A549 (cell line): ENCODE measurements around the gene OR4F6. TPM values are rescaled to one million over a fixed set of nuclear protein-coding genes. Genes with fewer than 3 reads are reported as not detected.

Source experiments
- ATAC-seq, 2 experiments: fragments of 200-7000 bp in 1 of 2; fragments of >200 bp in 1 of 2; cut with Nextera tagmentation in 1 of 2; cut with Tn5 transposase in 1 of 2; 3 replicates each; pipeline versions ENCODE4 v1.8.0 to v1.9.1; 2018 to 2020; ENCODE audit warnings: mild to moderate bottlenecking in 1 of 2, moderate library complexity in 1 of 2
- CTCF ChIA-PET: fragments of 300-600 bp; sonication (Branson Sonifier 250); formaldehyde crosslinking; extraction: SDS; loops from one replicate; lab custom pipeline; 2021; ENCODE audit warnings: antibody characterized with exemption, inconsistent platforms; lab: Yijun Ruan, JAX
- POLR2A ChIA-PET: fragments of 350-600 bp; formaldehyde crosslinking; extraction: SDS; loops from one replicate; lab custom pipeline; 2021; ENCODE audit warnings: antibody characterized with exemption, inconsistent platforms; lab: Yijun Ruan, JAX
- DNase-seq, 2 experiments: peaks; one replicate each; pipeline versions ENCODE4 v3.0.0 to v3.0.0-alpha.2; 2011 to 2016; ENCODE audit warnings: low read depth in 1 of 2, low spot score in 1 of 2
- FAIRE-seq: peaks from 2 replicates; lab custom pipeline; 2011; peaks lifted over from hg19 to GRCh38; lab: Jason Lieb, UNC
- H3K27ac ChIP-seq, 2 experiments: fragments of >200 bp; sonication (Bioruptor Twin); formaldehyde crosslinking; 3 replicates each; pipeline ENCODE4 v1.5.1; 2016 to 2017
- H3K4me1 ChIP-seq: fragments of >200 bp; sonication (Bioruptor Twin); formaldehyde crosslinking; 3 replicates; pipeline ENCODE4 v1.6.1; 2016
- H3K4me2 ChIP-seq: fragments of >200 bp; sonication (Bioruptor Twin); formaldehyde crosslinking; 3 replicates; pipeline ENCODE4 v1.6.1; 2016
- H3K4me3 ChIP-seq: fragments of >200 bp; sonication (Bioruptor Twin); formaldehyde crosslinking; 3 replicates; pipeline ENCODE4 v1.5.1; 2016
- H3K9me3 ChIP-seq: fragments of >200 bp; sonication (Bioruptor Twin); formaldehyde crosslinking; 3 replicates; pipeline ENCODE4 v1.6.1; 2016
- ATOH8 ChIP-seq: fragments of 250-450 bp; sonication (Bioruptor Pico); IDR thresholded peaks from 2 replicates; pipeline ENCODE4 v1.5.0; 2020; ENCODE audit warnings: low read depth, mild to moderate bottlenecking, moderate library complexity
- BCL3 ChIP-seq: fragments of >200 bp; sonication (Bioruptor Twin); formaldehyde crosslinking; IDR thresholded peaks from 3 replicates; pipeline ENCODE4 v1.6.1; 2016
- CBX8 ChIP-seq: fragments of 200-600 bp; sonication (generic); IDR thresholded peaks from 2 replicates; pipeline ENCODE4 v1.6.1; 2016
- CHD4 ChIP-seq: fragments of 200-600 bp; sonication (generic); IDR thresholded peaks from 2 replicates; pipeline ENCODE4 v1.6.1; 2016; ENCODE audit warnings: antibody characterized with exemption, mild to moderate bottlenecking, borderline replicate concordance
- CTCF ChIP-seq: fragments of >200 bp; sonication (Bioruptor Twin); formaldehyde crosslinking; IDR thresholded peaks from 3 replicates; pipeline ENCODE4 v1.5.1; 2016
- ELK1 ChIP-seq: fragments of 150-350 bp; IDR thresholded peaks from 2 replicates; pipeline ENCODE4 v1.6.1; 2014; ENCODE audit warnings: low read depth, mild to moderate bottlenecking, low read length
- EP300 ChIP-seq, 2 experiments: fragments of >200 bp; sonication (Bioruptor Twin); formaldehyde crosslinking; IDR thresholded peaks; 2 replicates in 1 of 2; 3 replicates in 1 of 2; pipeline ENCODE4 v1.6.1; 2016 to 2017
- ESRRA ChIP-seq: fragments of 150-350 bp; IDR thresholded peaks from 2 replicates; pipeline ENCODE4 v1.6.1; 2014; ENCODE audit warnings: mild to moderate bottlenecking, low read length, borderline replicate concordance
- FOSB ChIP-seq: fragments of 250-450 bp; sonication (Bioruptor Pico); IDR thresholded peaks from 2 replicates; pipeline ENCODE4 v1.5.0; 2020; ENCODE audit warnings: mild to moderate bottlenecking, moderate library complexity
- FOSL2 ChIP-seq, 2 experiments: fragments of 450-650 bp in 1 of 2; fragments of >200 bp in 1 of 2; sonication (Bioruptor Twin) in 1 of 2; formaldehyde crosslinking; IDR thresholded peaks; 2 replicates each; pipeline versions ENCODE4 v1.5.0 to v1.6.1; 2016 to 2020; ENCODE audit warnings: mild to moderate bottlenecking in 1 of 2, moderate library complexity in 1 of 2
- GATA3 ChIP-seq: IDR thresholded peaks from 2 replicates; pipeline ENCODE4 v1.6.1; 2012; ENCODE audit warnings: borderline replicate concordance
- HES2 ChIP-seq: fragments of >200 bp; sonication (Bioruptor Twin); formaldehyde crosslinking; IDR thresholded peaks from 2 replicates; pipeline ENCODE4 v1.6.1; 2016
- HOXA7 ChIP-seq: fragments of 250-450 bp; sonication (Bioruptor Pico); IDR thresholded peaks from 2 replicates; pipeline ENCODE4 v1.5.0; 2020; ENCODE audit warnings: mild to moderate bottlenecking, moderate library complexity
- JUN ChIP-seq, 2 experiments: fragments of >200 bp; sonication (Bioruptor Twin); formaldehyde crosslinking; IDR thresholded peaks; 2 replicates in 1 of 2; 3 replicates in 1 of 2; pipeline ENCODE4 v1.6.1; 2016 to 2017
- KDM5A ChIP-seq: fragments of 200-600 bp; sonication (generic); IDR thresholded peaks from 2 replicates; pipeline ENCODE4 v1.6.1; 2016; ENCODE audit warnings: antibody characterized with exemption, mild to moderate bottlenecking
- MAFK ChIP-seq: fragments of 450-650 bp; IDR thresholded peaks from 2 replicates; pipeline ENCODE4 v1.6.1; 2014; ENCODE audit not compliant: partially characterized antibody
- MAZ ChIP-seq: fragments of 150-350 bp; IDR thresholded peaks from 2 replicates; pipeline ENCODE4 v1.6.1; 2014; ENCODE audit warnings: antibody characterized with exemption, low read depth, low read length, borderline replicate concordance
- MYC ChIP-seq: IDR thresholded peaks from 2 replicates; pipeline ENCODE4 v1.6.1; 2012; ENCODE audit warnings: mild to moderate bottlenecking, inconsistent platforms, low read length, improper control_type of control experiment, borderline replicate concordance
- NFE2L2 ChIP-seq: fragments of 150-350 bp; conservative IDR thresholded peaks from 2 replicates; pipeline ENCODE4 v1.6.1; 2014; ENCODE audit warnings: low read length
- PHF8 ChIP-seq: fragments of 200-600 bp; sonication (generic); IDR thresholded peaks from 2 replicates; pipeline ENCODE4 v1.6.1; 2016; ENCODE audit warnings: low read depth, mild to moderate bottlenecking, antibody characterized with exemption, moderate library complexity, borderline replicate concordance
- POLR2A ChIP-seq: IDR thresholded peaks from 2 replicates; pipeline ENCODE4 v1.6.1; 2012; ENCODE audit warnings: mild to moderate bottlenecking, low read length
- TP53 ChIP-seq: fragments of 250-450 bp; sonication (Bioruptor Pico); IDR thresholded peaks from 2 replicates; pipeline ENCODE4 v1.5.0; 2021; ENCODE audit warnings: mild to moderate bottlenecking, moderate library complexity
- ZSCAN20 ChIP-seq: fragments of 250-450 bp; sonication (Bioruptor Pico); IDR thresholded peaks from 2 replicates; pipeline ENCODE4 v1.8.0; 2022; ENCODE audit warnings: mild to moderate bottlenecking, moderate library complexity
- WGBS: methylation state at CpG from one replicate; pipeline ENCODE4 v1.1.6; 2017; ENCODE audit errors: missing lambda C conversion rate; 5-methylcytosine and 5-hydroxymethylcytosine counted together
- polyA plus RNA-seq, 4 experiments: library from polyadenylated mRNA; depleted of rRNA in 3 of 4; stranded (reverse); fragments of >200 nt; fragmentation: RNase III in 1 of 4; extraction: RNeasy Plus Mini Kit Qiagen cat#74134 plus additional on column Dnase treatment in 1 of 4; gene quantifications; 2 replicates in 3 of 4; 3 replicates in 1 of 4; pipeline ENCODE4 v1.2.3, GENCODE V29; 2011 to 2017

OR4F6 gene
- polyA plus RNA-seq, 2 of the 4 experiments (the other 2 are of a cell fraction), result not detected

- H3K27ac ChIP-seq, result no peak within 1 kb of the TSS
- no peak within 1 kb of the TSS for H3K4me3 ChIP-seq
- ATAC-seq (no peak), DNase-seq (no peak), FAIRE-seq (no peak)
- H3K4me1 ChIP-seq, result no peaks in the 10 kb centered on the region
- H3K4me2 ChIP-seq, result no peak within 1 kb of the TSS
- no peaks in the 10 kb centered on the region for H3K9me3 ChIP-seq
- POLR2A ChIA-PET, result no interaction called here
- TF ChIP-seq MYC (no peak), POLR2A (no peak), FOSB (CRISPR knock-in tag) (no peak), GATA3 (no peak)
- CTCF ChIA-PET, result no interaction called here
These were observed 8.6 kb downstream of the OR4F6 start, which contains the start of gene OR4F15 for GRCh38 chr15:101811902-101812301. TSS of gene OR4F15 (plus strand) at chr15:101812202. CDS start at chr15:101818187, 5,985 bp downstream.

- no peaks in the 10 kb centered on the region for H3K4me1 ChIP-seq
- TF ChIP-seq TP53 (CRISPR knock-in tag), result no peak
- no peak for TF ChIP-seq ATOH8 (CRISPR knock-in tag)
- no peak for TF ChIP-seq BCL3
- no peak for TF ChIP-seq KDM5A
- no peak for TF ChIP-seq EP300 (IDR thresholded peaks at IDR 0.05)
- TF ChIP-seq MAFK, result peak; percentile 77
- no peak for TF ChIP-seq MAZ
- no peak for TF ChIP-seq CHD4
- TF ChIP-seq NFE2L2, result peak; percentile 46
- TF ChIP-seq FOSL2 (IDR thresholded peaks at IDR 0.05), result no peak
- 0 out of 2 replicates have a peak, but pooled peaks have one; percentile 3 for TF ChIP-seq FOSL2 (CRISPR knock-in tag; IDR thresholded peaks at IDR 0.05)
- TF ChIP-seq ESRRA, result no peak
- TF ChIP-seq PHF8, result no peak
- FAIRE-seq, result no peak
- 0 out of 3 replicates have a peak overlapping the region, but pooled peaks have one; percentile 8 for H3K4me2 ChIP-seq
- no peak for ATAC-seq
- CTCF ChIA-PET, result no interaction called here
- WGBS, result 5% methylated on average over 3 of the region's 3 CpGs
- H3K27ac ChIP-seq, result no peak overlapping the region
- no peak overlapping the region for H3K4me3 ChIP-seq
- POLR2A ChIA-PET, result no interaction called here
- DNase-seq, result peak in 1 of 2 experiments; percentile 25
- H3K9me3 ChIP-seq, result no peaks in the 10 kb centered on the region
These were observed 10.7 kb downstream of the OR4F6 start for GRCh38 chr15:101813803-101814534.

- Histone ChIP-seq H3K4me3 (no peak overlapping the region), H3K4me2 (no peak overlapping the region), H3K9me3 (no peaks in the 10 kb centered on the region), H3K4me1 (no peaks in the 10 kb centered on the region), H3K27ac (no peak overlapping the region)
- ChIA-PET POLR2A (no interaction called here), CTCF (no interaction called here)
- 16% methylated on average over 6 of the region's 6 CpGs for WGBS
- TF ChIP-seq POLR2A, result no peak
- TF ChIP-seq ZSCAN20, result no peak
- TF ChIP-seq HOXA7 (CRISPR knock-in tag), result no peak
- TF ChIP-seq FOSL2 (IDR thresholded peaks at IDR 0.05), result no peak
- TF ChIP-seq FOSL2 (CRISPR knock-in tag; IDR thresholded peaks at IDR 0.05), result no peak
- no peak for TF ChIP-seq MYC
- no peak for TF ChIP-seq EP300 (IDR thresholded peaks at IDR 0.05)
- TF ChIP-seq CHD4, result no peak
- no peak for TF ChIP-seq JUN (IDR thresholded peaks at IDR 0.05)
- TF ChIP-seq HES2, result no peak
- no peak for TF ChIP-seq CBX8
- no peak for TF ChIP-seq CTCF
- no peak for TF ChIP-seq ELK1
- no peak for FAIRE-seq
- DNase-seq, result no peak
- ATAC-seq, result no peak
These were observed 17.5 kb downstream of the OR4F6 start for GRCh38 chr15:101820781-101821180.
